HG03135 (cell line): Measurements from ENCODE around the gene TRIM8.

Experiments
- ATAC-seq: cut with Tn5 transposase; IDR thresholded peaks from one replicate; pipeline ENCODE4 v1.9.1; 2021; ENCODE audit warnings: mild to moderate bottlenecking, moderate library complexity; ENCODE audit not compliant: unreplicated experiment

The TRIM8 gene

DNA sequence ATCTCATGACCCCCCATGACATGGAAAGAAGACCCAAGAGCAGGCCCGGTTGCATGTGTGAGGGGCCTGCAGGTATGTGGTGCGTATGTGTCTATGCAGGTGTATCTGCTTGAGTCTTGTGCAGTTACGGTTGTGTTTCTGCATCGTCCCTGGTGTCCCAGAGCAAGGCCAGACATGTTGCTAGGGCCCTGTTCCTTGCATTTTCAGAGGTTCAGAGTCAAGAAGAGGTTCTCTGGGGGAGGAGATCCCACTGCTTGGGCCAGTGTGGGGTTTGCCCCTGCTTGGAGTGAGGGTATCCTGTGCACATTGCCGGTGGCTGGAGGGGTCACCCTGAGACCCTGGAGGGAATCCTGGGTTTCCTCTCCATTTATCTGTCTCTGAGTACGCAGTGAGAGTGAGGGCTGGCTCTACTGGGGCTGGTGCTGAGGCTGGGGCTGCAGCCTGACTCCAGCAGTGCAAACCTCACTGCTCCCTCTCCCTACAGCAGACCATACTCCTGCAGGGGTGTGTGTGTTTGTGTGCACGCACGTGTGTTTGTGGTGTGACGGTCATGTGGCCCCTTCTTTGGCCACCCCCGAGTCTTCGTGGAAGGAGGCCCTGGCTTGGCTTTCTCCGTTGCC lies 4.1 kb downstream of the TRIM8 start:
- no peak for ATAC-seq

DNA sequence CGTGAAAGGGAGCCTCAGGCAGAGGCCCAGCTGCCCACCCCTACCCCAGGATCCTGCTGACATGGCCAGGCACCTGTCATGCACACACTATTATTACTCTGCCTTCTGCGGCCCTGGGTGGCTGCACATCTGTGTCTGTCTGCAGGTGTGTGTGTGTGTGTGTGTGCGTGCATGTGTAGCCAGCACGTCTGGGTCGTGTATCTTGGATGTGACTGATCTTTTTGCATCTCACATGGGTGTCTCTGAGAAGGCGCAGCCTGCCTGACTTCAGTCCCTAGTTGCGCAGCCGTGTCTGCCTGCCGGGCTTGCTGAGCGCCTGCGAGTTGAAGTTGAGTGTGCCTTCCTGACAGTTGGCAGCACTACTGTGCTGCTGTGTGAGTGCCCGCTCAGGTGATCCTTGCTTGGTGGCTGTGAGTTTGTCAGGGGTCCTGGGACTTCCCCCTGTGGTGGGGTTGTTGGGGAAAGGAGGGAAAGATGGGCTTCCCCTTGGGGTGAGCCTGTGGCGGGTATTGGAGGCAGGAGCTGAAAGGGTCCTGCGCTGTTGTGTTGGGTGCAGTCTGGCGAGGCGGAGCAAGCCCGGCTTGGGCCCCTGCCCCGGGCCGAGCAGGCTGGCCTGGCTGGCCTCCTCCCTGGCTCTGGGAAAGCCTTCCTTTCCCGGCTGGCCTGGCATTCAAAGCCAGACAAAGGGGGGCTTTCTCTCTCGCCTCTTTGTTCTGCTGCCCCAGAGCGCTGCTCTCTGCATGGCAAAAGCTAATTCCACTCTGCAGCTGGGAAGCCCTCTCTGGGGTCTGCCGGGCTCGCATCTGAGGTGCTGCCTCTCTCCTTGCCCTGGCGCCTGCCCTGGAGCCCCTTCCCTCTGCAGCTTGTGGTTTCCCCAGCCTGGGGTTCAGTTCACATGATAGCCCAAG lies 4.9 kb downstream of the TRIM8 start:
- no peak for ATAC-seq

DNA sequence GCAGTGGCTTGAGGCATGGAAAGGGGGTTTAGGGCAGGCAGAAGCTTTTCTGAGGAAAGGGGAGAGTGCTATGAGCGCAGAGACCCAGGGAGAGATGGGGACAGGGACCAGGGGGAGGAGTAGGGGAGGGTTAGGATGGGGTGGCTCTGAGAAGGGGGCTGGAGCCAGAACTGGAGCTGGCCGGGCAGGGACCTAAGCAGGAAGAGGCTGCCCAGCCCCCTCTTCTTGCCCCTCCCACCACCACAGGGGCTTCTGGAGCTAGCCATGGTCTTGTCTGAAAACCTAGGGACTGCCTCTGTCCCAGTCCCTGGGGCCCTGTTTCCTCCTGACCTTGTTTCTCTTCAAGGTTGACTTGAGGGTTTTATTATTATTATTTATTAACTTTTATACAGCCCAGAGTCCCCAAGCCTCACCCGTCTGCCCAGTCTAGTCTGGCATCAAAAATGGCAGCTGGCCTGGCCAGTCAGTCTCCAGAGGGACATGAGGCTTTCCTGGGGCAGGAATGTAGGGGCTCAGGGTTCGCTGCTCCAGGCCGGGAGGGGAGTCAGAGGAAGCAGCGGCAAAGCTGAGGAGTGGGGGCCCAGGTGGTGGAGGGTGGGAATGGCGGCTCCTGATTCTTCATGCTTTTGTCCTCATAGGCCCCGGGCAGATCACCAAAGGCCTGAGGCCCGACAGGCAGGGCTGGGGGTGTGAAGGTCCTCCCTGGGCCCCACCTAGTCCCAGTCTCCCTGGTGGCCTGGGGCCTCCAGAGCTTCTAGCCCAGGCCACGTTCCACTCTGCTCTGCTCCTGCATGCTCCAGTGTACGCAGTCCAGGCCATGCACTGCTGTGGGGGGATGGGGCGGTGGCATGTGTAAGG lies 5.7 kb downstream of the TRIM8 start:
- no peak for ATAC-seq

DNA sequence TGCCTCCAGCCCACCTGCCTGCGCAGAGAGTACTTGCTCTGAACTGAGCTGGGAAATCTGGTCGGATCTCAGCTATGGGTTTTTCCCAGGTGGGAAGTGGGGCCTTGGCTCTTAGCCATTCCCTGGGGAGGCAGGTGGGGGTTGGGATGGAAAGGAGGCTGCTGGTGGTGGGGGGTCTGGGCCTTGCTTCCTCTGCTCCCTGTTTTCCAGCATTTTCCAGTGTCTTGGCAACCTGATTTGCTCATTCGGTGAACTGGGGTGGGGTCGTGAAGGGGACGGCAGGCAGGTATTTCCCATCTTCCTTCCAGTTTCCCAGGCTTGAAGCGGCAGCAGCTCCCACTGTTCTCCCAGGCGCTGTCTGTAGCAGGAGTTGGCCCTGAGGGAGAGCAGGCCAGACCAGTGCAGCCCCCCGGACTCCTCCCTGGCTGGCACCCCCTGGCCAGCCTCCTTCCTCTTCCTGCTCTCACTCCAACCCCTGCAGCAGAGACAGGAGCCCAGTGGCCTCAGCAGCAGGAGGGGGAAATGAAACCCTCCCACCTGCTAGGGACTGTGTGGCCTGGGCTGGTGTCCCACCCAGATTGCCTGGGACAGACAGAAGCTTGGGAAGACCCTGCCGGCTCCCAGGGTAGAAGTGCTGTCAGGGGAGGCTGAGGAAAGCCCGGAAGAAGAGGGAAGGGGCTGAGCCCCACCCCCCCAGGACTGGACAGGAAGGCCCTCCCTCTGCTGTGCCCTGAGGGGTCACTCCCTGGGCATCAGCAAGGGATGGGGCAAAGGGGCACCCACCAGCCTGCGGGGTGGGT lies 6.6 kb downstream of the TRIM8 start:
- ATAC-seq: no peak

DNA sequence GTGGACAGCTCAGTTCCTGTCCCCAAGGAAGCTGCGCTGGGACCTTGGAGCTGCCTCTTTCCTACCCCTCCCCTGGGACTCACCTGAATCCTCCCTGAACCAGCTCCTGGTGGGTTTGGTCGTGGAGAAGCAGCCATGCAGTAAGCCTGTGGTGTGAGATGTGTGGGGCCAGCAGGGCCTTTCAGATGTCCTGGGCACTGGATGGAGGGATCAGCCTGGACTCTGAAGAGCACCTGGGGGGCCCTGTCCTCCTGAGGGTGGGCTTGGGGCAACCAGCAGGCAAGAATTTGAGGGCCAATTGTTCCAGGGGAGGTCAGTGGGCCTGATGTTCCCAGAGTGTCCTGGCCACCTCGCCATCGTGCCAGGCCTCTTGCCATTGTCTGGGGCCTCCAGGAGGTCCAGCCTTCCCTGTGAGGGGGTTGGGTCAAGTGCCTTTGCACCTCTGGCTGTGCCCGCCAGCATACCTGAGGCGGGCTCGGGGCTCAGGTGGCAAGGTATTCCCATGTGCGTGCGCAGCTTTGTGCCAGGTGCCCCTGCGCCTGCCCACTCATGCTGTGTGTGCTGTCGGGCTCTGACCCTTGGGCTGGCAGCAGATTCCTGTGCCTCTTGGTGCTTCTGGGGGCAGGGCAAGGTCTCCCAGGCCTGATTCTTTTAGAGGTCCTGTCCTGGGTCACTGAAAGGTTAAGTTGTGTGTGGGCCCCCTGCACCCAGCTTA lies 7.3 kb downstream of the TRIM8 start:
- no peak for ATAC-seq

DNA sequence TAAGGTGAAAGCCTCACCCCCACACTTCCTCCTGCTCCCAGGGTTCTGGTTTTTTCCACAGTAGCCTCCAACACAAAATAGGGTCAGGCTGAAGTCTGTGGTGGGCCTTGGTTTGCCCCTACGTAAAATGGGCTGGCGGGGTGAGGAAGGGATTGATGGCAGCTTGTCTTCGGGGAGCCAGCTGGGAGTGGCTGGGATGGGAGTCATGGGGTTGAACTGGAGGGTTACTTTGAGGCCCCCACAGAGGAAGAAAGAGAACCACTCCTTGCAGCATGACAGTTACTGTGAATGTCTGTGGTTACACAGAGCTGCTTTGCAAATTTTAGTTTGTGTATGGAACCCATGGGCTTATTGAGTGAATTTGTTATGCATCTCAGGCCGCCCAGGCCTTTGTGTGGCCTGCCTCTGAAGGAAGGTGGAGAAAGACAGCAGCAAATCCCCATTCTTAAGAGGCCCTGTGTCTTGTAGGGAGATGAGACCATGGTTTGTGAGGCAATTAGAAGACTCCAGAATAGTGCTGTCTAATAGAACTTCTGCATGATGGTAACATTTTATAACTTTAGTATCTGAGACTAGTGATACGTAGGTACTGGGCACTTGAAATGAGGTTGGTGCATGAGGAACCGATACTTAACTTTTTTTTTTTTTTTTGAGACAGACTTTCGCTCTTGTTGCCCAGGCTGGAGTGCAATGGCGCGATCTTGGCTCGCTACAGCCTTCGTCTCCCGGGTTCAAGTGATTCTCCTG lies 8.1 kb downstream of the TRIM8 start:
- ATAC-seq: no peak

DNA sequence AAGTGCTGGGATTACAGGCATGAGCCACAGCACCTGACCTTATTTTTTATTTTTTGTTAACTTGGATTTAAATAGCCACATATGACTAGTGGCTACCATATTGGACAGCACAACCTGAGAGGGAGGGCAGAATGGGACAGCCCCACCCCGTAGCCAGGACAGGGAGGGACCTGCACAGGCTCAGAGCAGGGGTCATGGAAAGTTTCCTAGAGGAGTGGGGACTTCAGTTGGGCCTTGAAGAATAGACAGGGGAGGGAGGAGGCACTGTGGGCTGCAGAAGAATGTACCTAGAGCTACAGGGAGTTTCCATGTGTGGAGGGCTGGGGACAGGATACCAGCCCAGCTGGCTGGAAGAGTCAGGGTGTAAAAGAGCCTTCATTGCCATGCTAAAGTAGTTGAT lies 8.8 kb downstream of the TRIM8 start:
- no peak for ATAC-seq

DNA sequence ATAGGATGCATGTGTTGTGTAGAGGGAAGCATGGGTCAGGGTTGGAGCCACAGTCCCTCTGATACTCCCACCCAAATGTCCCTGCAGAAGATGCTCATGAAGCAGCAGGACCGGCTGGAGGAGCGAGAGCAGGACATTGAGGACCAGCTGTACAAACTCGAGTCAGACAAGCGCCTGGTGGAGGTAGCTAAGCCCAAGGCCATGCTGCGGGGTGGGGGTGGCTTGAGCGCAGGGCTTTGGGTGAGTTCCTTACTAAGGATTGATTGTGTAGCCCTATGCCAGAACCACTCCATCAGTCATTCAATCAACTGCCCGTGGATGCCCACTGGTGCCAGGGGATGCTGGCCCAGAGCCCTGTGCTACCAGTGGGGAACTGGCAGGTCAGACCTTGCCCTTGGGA lies 10.3 kb downstream of the TRIM8 start:
- ATAC-seq: no peak

DNA sequence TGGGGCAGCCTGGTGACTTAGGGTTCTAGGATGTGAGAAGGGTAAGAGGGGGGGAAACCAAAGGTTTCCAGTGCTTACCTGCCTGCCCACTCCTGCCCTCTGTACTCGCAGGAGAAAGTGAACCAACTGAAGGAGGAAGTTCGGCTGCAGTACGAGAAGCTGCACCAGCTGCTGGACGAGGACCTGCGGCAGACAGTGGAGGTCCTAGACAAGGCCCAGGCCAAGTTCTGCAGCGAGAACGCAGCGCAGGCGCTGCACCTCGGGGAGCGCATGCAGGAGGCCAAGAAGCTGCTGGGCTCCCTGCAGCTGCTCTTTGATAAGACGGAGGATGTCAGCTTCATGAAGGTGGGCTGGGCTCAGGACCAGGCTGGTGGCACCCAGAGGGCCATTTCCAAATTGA lies 10.7 kb downstream of the TRIM8 start:
- no peak for ATAC-seq

DNA sequence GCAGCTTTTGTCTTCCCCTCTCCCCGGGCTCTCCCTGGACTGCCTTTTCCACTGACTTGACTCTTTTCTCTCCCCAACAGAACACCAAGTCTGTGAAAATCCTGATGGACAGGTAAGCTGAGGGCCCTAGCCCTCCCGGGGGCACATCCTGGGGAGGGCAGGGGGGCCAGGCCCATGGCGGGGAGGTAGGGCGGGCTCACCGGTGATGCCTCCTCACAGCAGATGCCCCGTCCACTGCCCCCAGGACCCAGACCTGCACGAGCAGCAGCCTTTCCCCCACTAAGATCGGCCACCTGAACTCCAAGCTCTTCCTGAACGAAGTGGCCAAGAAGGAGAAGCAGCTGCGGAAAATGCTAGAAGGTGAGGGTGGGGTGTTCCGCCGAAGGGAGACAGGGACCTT lies 11.7 kb downstream of the TRIM8 start:
- no peak for ATAC-seq

DNA sequence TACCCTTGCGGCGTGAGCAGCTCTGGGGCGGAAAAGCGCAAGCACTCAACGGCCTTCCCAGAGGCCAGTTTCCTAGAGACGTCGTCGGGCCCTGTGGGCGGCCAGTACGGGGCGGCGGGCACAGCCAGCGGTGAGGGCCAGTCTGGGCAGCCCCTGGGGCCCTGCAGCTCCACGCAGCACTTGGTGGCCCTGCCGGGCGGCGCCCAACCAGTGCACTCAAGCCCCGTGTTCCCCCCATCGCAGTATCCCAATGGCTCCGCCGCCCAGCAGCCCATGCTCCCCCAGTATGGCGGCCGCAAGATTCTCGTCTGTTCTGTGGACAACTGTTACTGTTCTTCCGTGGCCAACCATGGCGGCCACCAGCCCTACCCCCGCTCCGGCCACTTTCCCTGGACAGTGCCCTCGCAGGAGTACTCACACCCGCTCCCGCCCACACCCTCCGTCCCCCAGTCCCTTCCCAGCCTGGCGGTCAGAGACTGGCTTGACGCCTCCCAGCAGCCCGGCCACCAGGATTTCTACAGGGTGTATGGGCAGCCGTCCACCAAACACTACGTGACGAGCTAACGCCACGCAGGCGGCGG lies 12.6 kb downstream of the TRIM8 start:
- no peak for ATAC-seq

DNA sequence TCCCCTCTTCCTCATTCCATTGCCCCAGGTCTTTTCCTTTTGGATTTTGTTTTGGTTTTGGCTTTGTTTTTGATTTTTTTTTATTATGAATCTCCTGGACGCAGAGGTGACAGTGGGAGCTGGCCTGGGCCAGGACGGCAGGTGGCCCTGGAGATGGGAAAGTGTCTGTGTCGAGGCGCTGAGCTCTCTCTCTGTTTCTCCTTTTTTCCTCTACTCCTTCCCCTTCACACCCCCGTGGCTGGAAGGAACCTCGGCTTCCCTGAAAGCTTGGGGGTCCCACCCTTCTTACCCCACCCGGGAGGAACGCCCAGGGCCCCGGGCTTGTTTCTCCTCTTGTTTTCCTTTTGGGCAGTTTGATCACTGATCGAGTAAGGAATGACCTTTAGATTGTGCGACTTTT lies 13.2 kb downstream of the TRIM8 start:
- ATAC-seq: no peak

DNA sequence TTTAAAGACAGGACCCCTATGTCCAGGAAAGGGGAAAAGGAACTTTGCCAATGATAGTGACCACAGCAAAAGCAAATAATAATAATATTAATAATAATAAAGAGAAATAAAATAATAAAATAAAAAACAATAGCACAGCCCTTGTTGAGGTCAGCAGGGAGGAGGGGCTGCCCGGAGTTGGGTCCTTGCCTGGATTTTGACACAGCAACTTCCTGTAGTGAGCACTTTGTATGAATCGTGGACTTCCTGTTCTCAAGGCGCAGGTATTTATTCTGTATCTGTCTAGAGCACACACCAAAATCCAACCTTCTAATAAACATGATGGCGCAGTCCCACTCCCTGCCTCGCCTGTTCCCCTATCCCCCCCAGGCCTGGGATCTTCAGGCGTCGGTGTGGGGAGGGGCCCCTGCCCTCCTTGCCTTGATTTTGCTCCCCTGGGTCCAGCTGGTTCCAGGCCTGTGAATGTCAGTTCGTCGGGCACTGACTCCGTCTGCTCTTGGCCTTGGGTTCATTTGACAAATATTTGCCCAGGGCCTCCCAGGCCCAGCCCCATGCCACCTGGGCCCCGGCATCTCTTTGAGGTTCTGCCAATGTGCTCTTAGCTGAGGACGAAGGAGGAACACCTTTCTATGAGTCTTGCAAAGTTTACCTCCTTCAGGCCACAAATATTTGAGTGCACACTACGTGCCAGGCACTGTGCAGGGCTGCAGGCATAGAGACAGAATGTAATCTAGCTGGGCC lies 13.9 kb downstream of the TRIM8 start:
- ATAC-seq: no peak

DNA sequence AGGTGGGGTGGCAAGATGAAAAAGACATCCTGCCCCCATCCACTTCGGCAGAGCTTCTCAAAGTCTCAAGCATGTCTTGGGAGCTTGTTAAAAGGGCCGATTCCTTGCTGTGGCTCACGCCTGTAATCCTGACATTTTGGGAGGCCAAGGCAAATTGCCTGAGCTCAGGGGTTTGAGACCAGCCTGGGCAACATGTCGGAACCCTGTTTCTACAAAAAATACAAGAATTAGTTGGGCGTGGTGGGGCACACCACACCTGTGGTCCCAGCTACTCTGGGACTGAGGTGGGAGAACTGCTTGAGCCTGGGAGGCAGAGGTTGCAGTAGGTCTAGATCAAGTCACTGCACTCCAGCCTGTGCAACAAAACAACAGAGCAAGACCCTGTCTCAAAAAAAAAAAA lies 14.5 kb downstream of the TRIM8 start:
- ATAC-seq: no peak

DNA sequence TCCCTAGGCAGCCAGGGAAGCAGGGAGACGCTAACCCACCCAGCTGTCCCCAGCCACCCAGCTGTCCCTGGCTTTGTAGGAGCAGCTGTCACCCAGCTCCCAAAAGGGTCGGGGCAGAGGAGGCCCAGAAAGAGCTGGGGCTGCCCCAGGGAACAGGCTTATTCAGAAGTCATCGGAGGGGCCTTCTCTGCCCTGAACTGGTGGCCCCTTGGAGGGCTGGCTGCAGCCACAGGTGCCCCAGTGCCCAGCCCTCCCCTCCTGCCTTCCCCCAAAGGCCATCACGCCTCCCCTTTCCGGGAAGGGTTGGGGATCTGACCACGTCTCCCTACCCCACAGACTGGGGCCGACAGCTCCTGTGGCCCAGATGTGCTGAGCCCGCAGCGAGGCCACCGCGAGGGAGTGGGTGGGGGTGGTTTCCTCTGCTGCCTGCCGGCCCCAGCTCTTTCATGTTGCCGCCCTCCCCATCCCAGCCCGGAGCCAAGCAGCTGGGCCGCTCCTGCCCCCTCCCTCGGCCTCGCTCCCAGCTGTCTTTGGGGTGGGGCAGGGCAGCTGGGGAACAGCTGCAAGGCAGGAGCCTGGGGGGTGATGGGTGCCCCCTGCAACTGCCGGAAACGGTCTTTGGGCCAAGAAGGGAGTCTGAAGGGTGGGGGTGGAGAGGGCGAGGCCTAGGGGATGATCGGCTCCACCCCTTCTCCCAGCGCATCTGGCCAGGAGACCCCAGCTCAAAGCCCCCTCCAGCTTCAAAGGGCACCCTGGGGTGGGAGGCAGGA lies 16.8 kb downstream of the TRIM8 start:
- peak; percentile 60 for ATAC-seq

DNA sequence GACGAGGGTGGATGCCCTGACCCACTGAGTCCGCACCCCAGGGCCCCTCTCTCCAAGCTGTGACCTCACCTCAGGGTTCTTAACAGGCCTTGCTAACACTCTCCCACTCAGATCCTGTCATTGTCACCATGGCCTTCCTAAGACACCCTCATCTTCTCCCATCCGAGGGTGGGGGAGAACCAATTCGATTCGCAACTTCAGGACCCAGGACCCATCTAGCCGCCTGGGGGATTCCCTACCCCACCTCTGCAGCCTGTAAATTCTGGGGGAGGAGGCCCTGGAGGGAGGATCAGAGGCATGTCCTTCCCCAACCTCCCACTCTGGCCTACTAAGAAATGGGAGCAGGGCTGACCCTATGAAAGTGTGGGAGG lies 17.4 kb downstream of the TRIM8 start:
- peak; percentile 32 for ATAC-seq

DNA sequence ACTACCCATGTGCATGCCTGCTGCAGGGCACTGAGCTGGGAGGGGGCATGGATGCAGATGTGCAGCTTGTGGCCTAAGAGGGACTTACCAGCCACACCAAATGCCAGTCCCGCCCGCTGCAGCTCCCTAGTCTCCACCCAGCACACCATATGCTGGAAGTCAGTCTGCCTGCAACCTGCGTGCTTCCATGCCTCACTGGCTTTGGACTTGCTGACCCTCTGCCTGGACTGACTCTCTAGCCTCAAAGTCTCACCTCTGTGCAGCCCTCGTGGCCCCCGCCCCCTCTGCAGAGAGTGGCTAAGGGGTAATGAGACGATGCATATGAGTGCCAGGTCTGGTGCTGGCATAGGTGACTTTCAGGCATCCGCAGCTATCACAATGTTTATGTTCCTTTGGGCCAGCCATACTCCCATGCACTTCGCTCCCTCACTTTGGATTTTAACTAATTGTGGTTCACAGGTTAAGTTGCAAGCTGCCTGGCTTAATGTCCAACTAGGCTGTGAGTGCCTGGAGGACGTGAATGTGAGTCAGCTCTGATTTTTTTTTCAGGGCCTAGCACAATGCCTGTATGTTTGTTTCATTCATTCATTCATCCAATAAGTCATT lies 21.7 kb downstream of the TRIM8 start:
- no peak for ATAC-seq
